ENCODE data around the gene SLC16A13. TPM values are rescaled to one million over a fixed set of nuclear protein-coding genes. Genes with fewer than 3 reads are reported as not detected.

Gene SLC16A13
- total RNA-seq, 2 donors from 2014 or later: 0.70 to 0.71 TPM

- Histone ChIP-seq H3K27me3 (no peaks in the 10 kb centered on the region), H3K4me3 (no peak overlapping the region), H3K36me3 (no peaks in the 10 kb centered on the region), H3K4me1 (no peaks in the 10 kb centered on the region), H3K27ac (no peak overlapping the region), H3K9me3 (no peaks in the 10 kb centered on the region)
- TF ChIP-seq, protein P1, sequence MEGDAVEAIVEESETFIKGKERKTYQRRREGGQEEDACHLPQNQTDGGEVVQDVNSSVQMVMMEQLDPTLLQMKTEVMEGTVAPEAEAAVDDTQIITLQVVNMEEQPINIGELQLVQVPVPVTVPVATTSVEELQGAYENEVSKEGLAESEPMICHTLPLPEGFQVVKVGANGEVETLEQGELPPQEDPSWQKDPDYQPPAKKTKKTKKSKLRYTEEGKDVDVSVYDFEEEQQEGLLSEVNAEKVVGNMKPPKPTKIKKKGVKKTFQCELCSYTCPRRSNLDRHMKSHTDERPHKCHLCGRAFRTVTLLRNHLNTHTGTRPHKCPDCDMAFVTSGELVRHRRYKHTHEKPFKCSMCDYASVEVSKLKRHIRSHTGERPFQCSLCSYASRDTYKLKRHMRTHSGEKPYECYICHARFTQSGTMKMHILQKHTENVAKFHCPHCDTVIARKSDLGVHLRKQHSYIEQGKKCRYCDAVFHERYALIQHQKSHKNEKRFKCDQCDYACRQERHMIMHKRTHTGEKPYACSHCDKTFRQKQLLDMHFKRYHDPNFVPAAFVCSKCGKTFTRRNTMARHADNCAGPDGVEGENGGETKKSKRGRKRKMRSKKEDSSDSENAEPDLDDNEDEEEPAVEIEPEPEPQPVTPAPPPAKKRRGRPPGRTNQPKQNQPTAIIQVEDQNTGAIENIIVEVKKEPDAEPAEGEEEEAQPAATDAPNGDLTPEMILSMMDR (IDR thresholded peaks at IDR 0.05): no peak
- no peak for DNase-seq (ENCODE audit: low spot score)
Observed at GRCh38 chr17:7058831-7059447, 23.1 kb downstream of the SLC16A13 start.

DNA sequence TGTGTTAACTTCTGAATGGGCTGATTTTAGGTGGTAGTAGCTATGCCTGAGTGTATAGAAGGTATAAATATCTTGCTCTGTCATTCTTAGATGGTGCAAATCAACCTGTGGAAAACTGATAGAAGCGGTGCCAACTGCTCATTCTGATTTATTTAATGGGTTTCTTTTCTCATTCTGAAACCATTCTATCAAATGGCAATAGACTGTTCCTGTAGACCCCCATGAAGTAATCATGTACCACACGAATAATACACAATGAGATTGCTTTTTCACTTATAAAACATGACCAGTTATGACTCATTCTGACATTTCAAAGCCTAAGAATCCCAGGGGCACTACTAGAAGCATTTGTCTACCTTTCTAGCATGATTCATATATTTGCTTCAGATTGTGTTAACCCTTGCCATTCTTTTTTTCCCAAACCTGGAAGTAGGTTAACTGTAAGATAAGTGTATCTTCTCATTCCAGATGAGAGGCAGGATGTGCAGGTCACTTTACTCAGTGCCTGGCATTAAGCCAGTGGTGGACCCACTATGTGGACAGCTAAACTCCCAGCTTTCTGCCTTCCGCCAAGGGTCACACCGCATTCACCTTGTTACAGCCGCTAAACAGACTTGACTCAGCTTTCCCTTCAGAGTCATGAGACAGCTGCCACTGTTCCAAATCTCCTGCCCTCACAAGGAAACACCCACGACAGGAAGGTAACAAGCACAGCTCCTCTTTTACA lies 24.5 kb downstream of the SLC16A13 start:
- Histone ChIP-seq H3K36me3 (no peaks in the 10 kb centered on the region), H3K27me3 (no peaks in the 10 kb centered on the region), H3K9me3 (no peaks in the 10 kb centered on the region), H3K4me1 (no peaks in the 10 kb centered on the region), H3K27ac (no peak overlapping the region), H3K4me3 (no peak overlapping the region)
- TF ChIP-seq, protein P1 (IDR thresholded peaks at IDR 0.05): no peak
- no peak for DNase-seq (ENCODE audit: low spot score)

DNA sequence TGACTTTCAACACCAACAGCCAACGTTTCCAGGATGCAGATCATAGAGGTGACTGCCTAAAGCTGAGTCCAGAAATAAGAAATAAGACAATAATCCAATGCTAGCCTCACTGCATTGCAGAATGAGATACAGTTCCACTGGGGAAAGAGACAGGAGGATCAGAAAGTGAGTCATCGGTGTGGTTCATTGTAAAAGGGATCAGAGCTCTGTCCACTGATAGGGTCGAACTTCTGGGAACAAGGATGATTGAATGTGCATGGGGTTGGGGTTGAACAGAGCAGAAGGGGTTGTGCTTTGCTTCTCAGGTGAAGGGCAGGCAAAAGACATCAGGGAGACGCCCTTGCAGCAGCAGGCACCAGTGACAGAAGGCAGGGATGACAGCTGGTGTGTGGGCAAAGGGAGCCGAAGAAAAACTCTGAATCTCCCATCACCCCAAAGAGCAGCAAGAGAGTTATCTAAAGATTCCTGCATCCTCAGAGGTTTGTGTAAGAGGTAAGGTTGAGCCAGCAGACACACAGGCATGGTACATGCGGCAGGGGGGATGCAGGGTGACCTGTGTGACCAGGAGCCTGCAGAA lies 27.8 kb downstream of the SLC16A13 start:
- DNase-seq (ENCODE audit: low spot score): no peak
- H3K27me3 ChIP-seq: no peaks in the 10 kb centered on the region
- no peak overlapping the region for H3K4me3 ChIP-seq
- H3K9me3 ChIP-seq: peaks cover 7 to 12% of the 10 kb centered on the region in 2 donors
- no peak overlapping the region for H3K27ac ChIP-seq
- H3K4me1 ChIP-seq: no peaks in the 10 kb centered on the region
- TF ChIP-seq, protein P1 (IDR thresholded peaks at IDR 0.05): no peak
- no peaks in the 10 kb centered on the region for H3K36me3 ChIP-seq

DNA sequence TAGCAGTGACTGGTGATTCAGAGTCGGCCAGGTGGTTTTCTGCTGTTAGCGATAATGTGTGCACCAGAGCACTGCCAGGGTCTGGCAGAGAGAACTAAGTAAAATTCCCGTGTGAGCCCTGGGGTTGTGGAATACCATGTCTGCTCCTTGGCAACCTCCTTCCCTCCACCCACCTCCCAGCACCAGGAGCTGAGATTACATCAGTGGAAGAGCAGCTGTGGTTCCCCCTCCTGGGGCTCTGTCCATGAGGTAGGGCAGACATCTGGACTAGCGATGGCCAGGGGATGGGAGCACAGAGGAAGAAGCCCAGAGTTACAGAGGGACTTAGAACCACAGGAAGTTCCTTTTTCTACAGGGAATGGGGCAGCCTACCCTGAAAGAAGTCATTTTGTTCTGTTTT lies 28.4 kb downstream of the SLC16A13 start:
- Histone ChIP-seq H3K9me3 (peaks cover 7 to 18% of the 10 kb centered on the region in 2 donors), H3K4me1 (no peaks in the 10 kb centered on the region), H3K27ac (no peak overlapping the region), H3K27me3 (no peaks in the 10 kb centered on the region), H3K4me3 (no peak overlapping the region), H3K36me3 (no peaks in the 10 kb centered on the region)
- TF ChIP-seq, protein P1 (IDR thresholded peaks at IDR 0.05): no peak
- DNase-seq (ENCODE audit: low spot score): no peak

GRCh38 chr17:7067198-7067597 lies 31.4 kb downstream of the SLC16A13 start:
- H3K4me1 ChIP-seq: no peaks in the 10 kb centered on the region
- H3K27me3 ChIP-seq: no peaks in the 10 kb centered on the region
- no peak for DNase-seq (ENCODE audit: low spot score)
- peaks cover 7 to 19% of the 10 kb centered on the region in 2 donors for H3K9me3 ChIP-seq
- no peaks in the 10 kb centered on the region for H3K36me3 ChIP-seq
- TF ChIP-seq, protein P1 (IDR thresholded peaks at IDR 0.05): no peak
- no peak overlapping the region for H3K27ac ChIP-seq
- H3K4me3 ChIP-seq: no peak overlapping the region
